OCI-LY1 (cell line): ENCODE measurements around the gene IL18.
"Not testable (repeated sequence)": the region's sequence is repeated elsewhere in the genome, so short reads cannot be mapped to it uniquely, and the experiment has no call there.

ENCODE experiments used
- H2AFZ ChIP-seq: fragments of 200-600 bp; sonication (generic), shearing (Covaris generic); 2 replicates; pipeline ENCODE4 v1.6.0; 2014; ENCODE audit warnings: antibody characterized with exemption, mild to moderate bottlenecking, low read length
- H3F3A ChIP-seq: fragments of 200-600 bp; sonication (generic), shearing (Covaris generic); 2 replicates; pipeline ENCODE4 v1.6.0; 2014; ENCODE audit warnings: mild to moderate bottlenecking, antibody characterized with exemption, low read length, moderate library complexity; ENCODE audit not compliant: insufficient read depth
- H3K27ac ChIP-seq: fragments of 200-600 bp; sonication (generic); 2 replicates; pipeline ENCODE4 v1.5.1; 2014; ENCODE audit warnings: low read length, mixed run types, mild to moderate bottlenecking, low read depth; ENCODE audit not compliant: poor library complexity, severe bottlenecking
- H3K27me3 ChIP-seq: fragments of 200-600 bp; sonication (generic); 2 replicates; pipeline ENCODE4 v1.6.0; 2014; ENCODE audit warnings: antibody characterized with exemption, mild to moderate bottlenecking, low read length, moderate library complexity; ENCODE audit not compliant: insufficient read depth
- H3K36me3 ChIP-seq: fragments of 200-600 bp; sonication (generic); 2 replicates; pipeline ENCODE4 v1.6.1; 2014; ENCODE audit warnings: mild to moderate bottlenecking, antibody characterized with exemption, low read length, moderate library complexity, mixed read lengths; ENCODE audit not compliant: insufficient read depth
- H3K4me1 ChIP-seq: fragments of 200-600 bp; sonication (generic); 2 replicates; pipeline ENCODE4 v1.5.1; 2014; ENCODE audit warnings: mild to moderate bottlenecking, low read length, moderate library complexity; ENCODE audit not compliant: insufficient read depth, severe bottlenecking
- H3K4me2 ChIP-seq: fragments of 200-600 bp; sonication (generic), shearing (Covaris generic); 2 replicates; pipeline ENCODE4 v1.6.1; 2014; ENCODE audit warnings: low read length
- H3K4me3 ChIP-seq: fragments of 200-600 bp; sonication (generic); 2 replicates; pipeline ENCODE4 v1.5.1; 2014; ENCODE audit warnings: low read length, low read depth, mild to moderate bottlenecking, mixed read lengths; ENCODE audit not compliant: poor library complexity, severe bottlenecking
- H3K79me2 ChIP-seq: fragments of 200-600 bp; shearing (Covaris generic); 2 replicates; pipeline ENCODE4 v1.6.1; 2016; ENCODE audit warnings: mixed run types, low read length, mixed read lengths; ENCODE audit not compliant: insufficient read depth
- H3K9ac ChIP-seq: fragments of 200-600 bp; sonication (generic), shearing (Covaris generic); 2 replicates; pipeline ENCODE4 v1.6.1; 2014; ENCODE audit warnings: mild to moderate bottlenecking, low read length, mixed read lengths
- H3K9me2 ChIP-seq: fragments of 200-600 bp; sonication (generic), shearing (Covaris generic); 2 replicates; pipeline ENCODE4 v1.6.1; 2014; ENCODE audit warnings: low read depth, mild to moderate bottlenecking, low read length, mixed read lengths
- H3K9me3 ChIP-seq: fragments of 200-600 bp; shearing (Covaris generic); 2 replicates; pipeline ENCODE4 v1.6.1; 2014; ENCODE audit warnings: low read length, mixed read lengths
- H4K20me1 ChIP-seq: fragments of 200-600 bp; sonication (generic), shearing (Covaris generic); 2 replicates; pipeline ENCODE4 v1.6.0; 2016; ENCODE audit warnings: mild to moderate bottlenecking, low read length; ENCODE audit not compliant: insufficient read depth
- EZH2 ChIP-seq: fragments of 200-600 bp; sonication (generic), shearing (Covaris generic); IDR thresholded peaks from 2 replicates; pipeline ENCODE4 v1.8.0; 2017; ENCODE audit warnings: borderline replicate concordance, mixed run types, mild to moderate bottlenecking, antibody characterized with exemption, low read length, moderate library complexity, mixed read lengths
- TF ChIP-seq, protein P1 (sequence below): fragments of 200-600 bp; sonication (generic), shearing (Covaris generic); IDR thresholded peaks from 2 replicates; pipeline ENCODE4 v1.5.1; 2017; ENCODE audit warnings: mild to moderate bottlenecking, antibody characterized with exemption, low read length, moderate library complexity, mixed read lengths

IL18 gene

DNA sequence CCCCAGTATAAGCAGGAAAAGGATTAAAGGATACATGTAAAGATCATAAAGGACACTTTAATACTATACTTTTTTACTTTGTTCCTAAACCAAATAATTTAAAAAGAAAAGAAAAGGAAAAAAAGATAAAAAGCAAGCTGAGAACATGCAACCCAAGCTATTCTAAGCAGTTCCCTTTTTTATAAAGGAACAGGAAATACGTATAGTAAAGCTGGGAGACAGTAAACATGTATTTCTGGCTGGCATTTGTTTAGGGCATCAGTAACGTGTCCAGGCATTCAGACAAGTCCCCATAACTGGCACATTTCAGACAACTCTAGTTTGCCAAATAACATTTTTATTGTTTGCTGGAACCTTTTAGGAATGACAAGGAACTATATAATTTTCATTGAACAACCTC is 36.4 kb upstream of the IL18 start:
- Histone ChIP-seq H4K20me1 (no peaks in the 10 kb centered on the region), H3K4me3 (no peak overlapping the region), H3K9me2 (no peaks in the 10 kb centered on the region), H2AFZ (no peak overlapping the region), H3K4me2 (no peak overlapping the region), H3K36me3 (no peaks in the 10 kb centered on the region), H3K27ac (no peak overlapping the region), H3K27me3 (no peaks in the 10 kb centered on the region), H3F3A (no peaks in the 10 kb centered on the region), H3K4me1 (no peaks in the 10 kb centered on the region), H3K9ac (no peak overlapping the region), H3K9me3 (no peaks in the 10 kb centered on the region), H3K79me2 (no peaks in the 10 kb centered on the region)
- TF ChIP-seq, protein P1, sequence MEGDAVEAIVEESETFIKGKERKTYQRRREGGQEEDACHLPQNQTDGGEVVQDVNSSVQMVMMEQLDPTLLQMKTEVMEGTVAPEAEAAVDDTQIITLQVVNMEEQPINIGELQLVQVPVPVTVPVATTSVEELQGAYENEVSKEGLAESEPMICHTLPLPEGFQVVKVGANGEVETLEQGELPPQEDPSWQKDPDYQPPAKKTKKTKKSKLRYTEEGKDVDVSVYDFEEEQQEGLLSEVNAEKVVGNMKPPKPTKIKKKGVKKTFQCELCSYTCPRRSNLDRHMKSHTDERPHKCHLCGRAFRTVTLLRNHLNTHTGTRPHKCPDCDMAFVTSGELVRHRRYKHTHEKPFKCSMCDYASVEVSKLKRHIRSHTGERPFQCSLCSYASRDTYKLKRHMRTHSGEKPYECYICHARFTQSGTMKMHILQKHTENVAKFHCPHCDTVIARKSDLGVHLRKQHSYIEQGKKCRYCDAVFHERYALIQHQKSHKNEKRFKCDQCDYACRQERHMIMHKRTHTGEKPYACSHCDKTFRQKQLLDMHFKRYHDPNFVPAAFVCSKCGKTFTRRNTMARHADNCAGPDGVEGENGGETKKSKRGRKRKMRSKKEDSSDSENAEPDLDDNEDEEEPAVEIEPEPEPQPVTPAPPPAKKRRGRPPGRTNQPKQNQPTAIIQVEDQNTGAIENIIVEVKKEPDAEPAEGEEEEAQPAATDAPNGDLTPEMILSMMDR = no peak
- TF ChIP-seq EZH2 = no peak

DNA sequence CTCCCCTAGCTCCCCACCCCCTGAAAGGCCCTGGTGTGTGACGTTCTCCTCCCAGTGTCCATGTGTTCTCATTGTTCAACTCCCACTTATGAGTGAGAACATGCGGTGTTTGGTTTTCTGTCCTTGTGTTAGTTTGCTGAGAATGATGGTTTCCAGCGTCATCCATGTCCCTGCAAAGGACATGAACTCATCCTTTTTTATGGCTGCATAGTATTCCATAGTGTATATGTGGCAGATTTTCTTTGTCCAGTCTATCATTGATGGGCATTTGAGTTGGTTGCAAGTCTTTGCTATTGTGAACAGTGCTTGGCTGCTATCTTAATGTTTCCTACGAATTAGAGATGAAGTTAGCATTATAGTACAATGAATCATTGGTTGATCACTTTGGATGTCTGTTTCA is 35.2 kb upstream of the IL18 start:
- H4K20me1 ChIP-seq, H3K9me3 ChIP-seq, H3F3A ChIP-seq, H3K36me3 ChIP-seq, H3K4me1 ChIP-seq, H3K79me2 ChIP-seq, H3K4me3 ChIP-seq, H3K4me2 ChIP-seq, H3K27ac ChIP-seq, H3K27me3 ChIP-seq, H3K9ac ChIP-seq, H2AFZ ChIP-seq, H3K9me2 ChIP-seq: not testable (repeated sequence)

DNA sequence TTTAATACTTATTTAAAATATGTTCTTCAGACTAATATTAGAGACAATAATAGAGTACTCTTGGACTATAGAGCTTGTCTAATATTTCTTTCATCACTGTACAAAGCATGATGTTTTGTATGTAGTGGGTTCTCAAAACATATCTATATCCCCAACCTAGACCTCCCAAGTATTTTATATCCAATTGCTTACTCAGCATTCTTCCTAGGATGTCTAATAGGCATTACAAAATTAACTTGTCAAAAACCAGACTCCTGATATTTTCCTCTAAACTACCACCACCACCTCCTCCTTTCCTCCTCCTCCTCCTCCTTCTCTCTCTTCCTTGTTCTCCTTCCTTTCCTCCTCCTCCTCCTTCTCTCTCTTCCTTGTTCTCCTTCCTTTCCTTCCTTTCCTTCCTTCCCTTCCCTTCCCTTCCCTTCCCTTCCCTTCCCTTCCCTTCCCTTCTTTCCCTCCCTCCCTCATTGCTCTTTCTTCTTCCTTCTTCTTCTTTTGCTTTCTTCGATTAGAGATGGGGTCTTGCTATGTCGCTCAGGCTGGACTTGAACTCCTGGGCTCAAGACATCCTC is 32.7 kb upstream of the IL18 start:
- TF ChIP-seq EZH2 = no peak
- TF ChIP-seq, protein P1 = no peak
- Histone ChIP-seq H3K79me2 (no peaks in the 10 kb centered on the region), H3K36me3 (no peaks in the 10 kb centered on the region), H3K4me1 (no peaks in the 10 kb centered on the region), H3K9me2 (no peaks in the 10 kb centered on the region), H3K9me3 (no peaks in the 10 kb centered on the region), H4K20me1 (no peaks in the 10 kb centered on the region), H3K9ac (no peak overlapping the region), H3K4me3 (no peak overlapping the region), H3K27me3 (no peaks in the 10 kb centered on the region), H3F3A (no peaks in the 10 kb centered on the region), H2AFZ (no peak overlapping the region), H3K27ac (no peak overlapping the region), H3K4me2 (no peak overlapping the region)

DNA sequence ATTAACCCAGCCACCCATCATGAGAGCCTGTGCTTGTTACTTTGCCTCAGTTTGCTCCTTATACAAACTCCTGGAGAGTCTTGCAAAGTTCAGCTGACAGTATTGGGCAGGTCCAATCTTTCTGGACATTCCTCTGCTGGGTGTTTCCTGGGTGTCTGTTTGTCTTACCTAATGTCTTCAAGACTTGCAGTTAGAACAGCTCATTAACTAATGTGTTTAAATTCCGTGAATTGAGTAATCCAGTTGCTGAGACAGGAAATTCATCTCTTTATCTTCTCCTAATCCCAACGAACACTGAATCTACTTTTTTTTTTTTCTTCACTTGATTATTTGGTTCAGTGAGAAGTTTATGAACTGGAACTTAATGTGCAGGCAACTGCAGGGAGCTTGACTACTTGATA is 32.1 kb upstream of the IL18 start:
- no peak overlapping the region for H3K9ac ChIP-seq
- H3K9me2 ChIP-seq = no peaks in the 10 kb centered on the region
- no peaks in the 10 kb centered on the region for H3K27me3 ChIP-seq
- H3F3A ChIP-seq = no peaks in the 10 kb centered on the region
- no peak overlapping the region for H3K4me2 ChIP-seq
- H3K4me3 ChIP-seq = no peak overlapping the region
- H3K27ac ChIP-seq = no peak overlapping the region
- TF ChIP-seq EZH2 = no peak
- TF ChIP-seq, protein P1 = no peak
- no peaks in the 10 kb centered on the region for H3K36me3 ChIP-seq
- no peaks in the 10 kb centered on the region for H3K4me1 ChIP-seq
- no peaks in the 10 kb centered on the region for H4K20me1 ChIP-seq
- H2AFZ ChIP-seq = no peak overlapping the region
- no peaks in the 10 kb centered on the region for H3K79me2 ChIP-seq
- no peaks in the 10 kb centered on the region for H3K9me3 ChIP-seq

DNA sequence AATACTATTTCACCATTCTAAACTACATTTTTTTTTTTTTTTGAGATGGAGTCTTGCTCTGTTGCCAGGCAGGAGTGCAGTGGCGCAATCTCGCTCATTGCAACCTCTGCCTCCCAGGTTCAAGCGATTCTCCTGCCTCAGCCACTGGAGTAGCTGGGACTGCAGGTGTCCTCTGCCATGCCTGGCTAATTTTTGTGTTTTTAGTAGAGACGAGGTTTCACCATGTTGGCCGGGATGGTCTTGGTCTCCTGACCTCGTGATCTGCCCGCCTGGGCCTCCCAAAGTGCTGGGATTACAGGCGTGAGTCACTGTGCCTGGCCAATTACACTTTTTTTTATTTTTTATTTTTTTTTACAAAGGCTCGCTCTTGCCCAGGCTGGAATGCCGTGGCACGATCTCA is 31.2 kb upstream of the IL18 start:
- not testable (repeated sequence) for H4K20me1 ChIP-seq, H3K9me3 ChIP-seq, H3K9me2 ChIP-seq, H3K4me2 ChIP-seq, H2AFZ ChIP-seq, H3K4me3 ChIP-seq, H3K27ac ChIP-seq, H3K4me1 ChIP-seq, H3K79me2 ChIP-seq, H3K9ac ChIP-seq, H3F3A ChIP-seq, H3K27me3 ChIP-seq, H3K36me3 ChIP-seq
